Measurements from ENCODE around the gene SHC2. TPM values are rescaled to one million over a fixed set of nuclear protein-coding genes. Genes with fewer than 3 reads are reported as not detected.
"Not testable (repeated sequence)": the region's sequence is repeated elsewhere in the genome, so short reads cannot be mapped to it uniquely, and the experiment has no call there.

Gene SHC2
- total RNA-seq, 1 experiment from 2014 or later, result 6.7 TPM

- in situ Hi-C loops (cut with HindIII; ENCODE audit: low pct_unique_long_range_greater_than_20kb, low sequenced_read_pairs), result no loop called here
- no peak for DNase-seq (ENCODE audit: low read depth, low spot score)
- ATAC-seq, result peak; percentile 49
- Histone ChIP-seq H3K27ac (ENCODE audit: low read length) (no peak overlapping the region), H3K4me1 (ENCODE audit: control insufficient read depth, insufficient read depth, low read length) (peaks cover 10% of the 10 kb centered on the region), H3K9me3 (ENCODE audit: control insufficient read depth, insufficient read depth, low read depth, low read length) (no peaks in the 10 kb centered on the region), H3K4me3 (ENCODE audit: low read depth in 2 of 2, low read length in 2 of 2) (no peak overlapping the region), H3K27me3 (ENCODE audit: control insufficient read depth, insufficient read depth, low read length) (no peaks in the 10 kb centered on the region), H3K36me3 (ENCODE audit: control insufficient read depth, insufficient read depth, low read length) (no peaks in the 10 kb centered on the region)
- TF ChIP-seq TCF7L2 (IDR thresholded peaks at IDR 0.05; ENCODE audit: low read depth, low read length), result no peak
- TF ChIP-seq, protein P1, sequence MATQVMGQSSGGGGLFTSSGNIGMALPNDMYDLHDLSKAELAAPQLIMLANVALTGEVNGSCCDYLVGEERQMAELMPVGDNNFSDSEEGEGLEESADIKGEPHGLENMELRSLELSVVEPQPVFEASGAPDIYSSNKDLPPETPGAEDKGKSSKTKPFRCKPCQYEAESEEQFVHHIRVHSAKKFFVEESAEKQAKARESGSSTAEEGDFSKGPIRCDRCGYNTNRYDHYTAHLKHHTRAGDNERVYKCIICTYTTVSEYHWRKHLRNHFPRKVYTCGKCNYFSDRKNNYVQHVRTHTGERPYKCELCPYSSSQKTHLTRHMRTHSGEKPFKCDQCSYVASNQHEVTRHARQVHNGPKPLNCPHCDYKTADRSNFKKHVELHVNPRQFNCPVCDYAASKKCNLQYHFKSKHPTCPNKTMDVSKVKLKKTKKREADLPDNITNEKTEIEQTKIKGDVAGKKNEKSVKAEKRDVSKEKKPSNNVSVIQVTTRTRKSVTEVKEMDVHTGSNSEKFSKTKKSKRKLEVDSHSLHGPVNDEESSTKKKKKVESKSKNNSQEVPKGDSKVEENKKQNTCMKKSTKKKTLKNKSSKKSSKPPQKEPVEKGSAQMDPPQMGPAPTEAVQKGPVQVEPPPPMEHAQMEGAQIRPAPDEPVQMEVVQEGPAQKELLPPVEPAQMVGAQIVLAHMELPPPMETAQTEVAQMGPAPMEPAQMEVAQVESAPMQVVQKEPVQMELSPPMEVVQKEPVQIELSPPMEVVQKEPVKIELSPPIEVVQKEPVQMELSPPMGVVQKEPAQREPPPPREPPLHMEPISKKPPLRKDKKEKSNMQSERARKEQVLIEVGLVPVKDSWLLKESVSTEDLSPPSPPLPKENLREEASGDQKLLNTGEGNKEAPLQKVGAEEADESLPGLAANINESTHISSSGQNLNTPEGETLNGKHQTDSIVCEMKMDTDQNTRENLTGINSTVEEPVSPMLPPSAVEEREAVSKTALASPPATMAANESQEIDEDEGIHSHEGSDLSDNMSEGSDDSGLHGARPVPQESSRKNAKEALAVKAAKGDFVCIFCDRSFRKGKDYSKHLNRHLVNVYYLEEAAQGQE (IDR thresholded peaks at IDR 0.05; ENCODE audit: insufficient read depth in 1 of 2, low read depth in 2 of 2, low read length in 1 of 2), result no peak
- no peak for TF ChIP-seq SIN3A (IDR thresholded peaks at IDR 0.05; ENCODE audit: borderline replicate concordance, insufficient read depth, low read depth, low read length)
- no peak for TF ChIP-seq CTCF (IDR thresholded peaks at IDR 0.05)
- ChIA-PET POLR2A (no interaction called here), CTCF (interaction anchor here (0.5 kb wide), 1 partner anchor 120 kb away, joined by 4 read pairs; no protein-coding TSS in a partner anchor)
- intact Hi-C loops (cut with micrococcal nuclease; ENCODE audit: unreplicated experiment), result no loop called here
- BruUV-seq (replicated peaks), result no TSS peak
These were observed 48.2 kb downstream of the SHC2 start for GRCh38 chr19:412356-413355.

GRCh38 chr19:411723-412355 lies 49.0 kb downstream of the SHC2 start:
- CTCF ChIA-PET, result no interaction called here
- intact Hi-C loops (cut with micrococcal nuclease; ENCODE audit: unreplicated experiment), result no loop called here
- no peak overlapping the region for H3K4me3 ChIP-seq (ENCODE audit: low read depth in 2 of 2, low read length in 2 of 2)
- H3K36me3 ChIP-seq (ENCODE audit: control insufficient read depth, insufficient read depth, low read length), result no peaks in the 10 kb centered on the region
- no peak overlapping the region for H3K27ac ChIP-seq (ENCODE audit: low read length)
- POLR2A ChIA-PET, result no interaction called here
- no peaks in the 10 kb centered on the region for H3K9me3 ChIP-seq (ENCODE audit: control insufficient read depth, insufficient read depth, low read depth, low read length)
- no peaks in the 10 kb centered on the region for H3K27me3 ChIP-seq (ENCODE audit: control insufficient read depth, insufficient read depth, low read length)
- BruUV-seq (replicated peaks), result no TSS peak
- peaks cover 10% of the 10 kb centered on the region for H3K4me1 ChIP-seq (ENCODE audit: control insufficient read depth, insufficient read depth, low read length)
- DNase-seq (ENCODE audit: low read depth, low spot score) (no peak), ATAC-seq (peak; percentile 36)
- in situ Hi-C loops (cut with HindIII; ENCODE audit: low pct_unique_long_range_greater_than_20kb, low sequenced_read_pairs), result no loop called here
- no peak for TF ChIP-seq TCF7L2 (IDR thresholded peaks at IDR 0.05; ENCODE audit: low read depth, low read length)
- TF ChIP-seq POLR2AphosphoS5 (IDR thresholded peaks at IDR 0.05; ENCODE audit: low read depth, low read length), result no peak
- TF ChIP-seq CTCF (IDR thresholded peaks at IDR 0.05), result no peak
- TF ChIP-seq SIN3A (IDR thresholded peaks at IDR 0.05; ENCODE audit: borderline replicate concordance, insufficient read depth, low read depth, low read length), result no peak
- TF ChIP-seq, protein P1 (IDR thresholded peaks at IDR 0.05; ENCODE audit: insufficient read depth in 1 of 2, low read depth in 2 of 2, low read length in 1 of 2), result no peak

DNA sequence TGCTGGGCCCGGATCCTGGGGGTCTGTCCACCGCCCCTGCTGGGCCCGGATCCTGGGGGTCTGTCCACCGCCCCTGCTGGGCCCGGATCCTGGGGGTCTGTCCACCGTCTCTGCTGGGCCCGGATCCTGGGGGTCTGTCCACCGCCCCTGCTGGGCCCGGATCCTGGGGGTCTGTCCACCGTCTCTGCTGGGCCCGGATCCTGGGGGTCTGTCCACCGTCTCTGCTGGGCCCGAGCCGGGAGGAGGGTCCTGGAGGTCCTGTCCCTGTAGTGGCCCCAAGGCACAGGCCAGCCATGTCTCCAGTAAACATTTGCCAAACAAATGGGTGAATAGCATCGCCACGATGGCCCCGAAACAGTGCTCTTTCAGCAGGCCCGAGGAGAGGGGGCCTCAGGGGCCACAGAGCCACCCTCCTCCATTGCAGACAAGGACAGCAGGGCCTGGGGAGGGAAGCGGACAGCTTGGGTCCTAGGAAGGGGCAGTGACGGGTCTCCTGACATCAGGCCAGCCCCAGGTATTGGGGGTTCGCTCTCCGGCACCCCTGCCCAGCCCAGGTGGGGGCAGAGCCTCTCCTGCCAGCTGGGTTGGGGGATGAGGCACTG lies 49.6 kb downstream of the SHC2 start:
- H3K27me3 ChIP-seq (ENCODE audit: control insufficient read depth, insufficient read depth, low read length); CTCF ChIA-PET: not testable (repeated sequence)

More for the DNA sequence above, 49.6 kb downstream of the SHC2 start:
- peaks cover 14% of the 10 kb centered on the region for H3K4me1 ChIP-seq (ENCODE audit: control insufficient read depth, insufficient read depth, low read length)
- DNase-seq (ENCODE audit: low read depth, low spot score); BruUV-seq (replicated peaks); in situ Hi-C loops (cut with HindIII; ENCODE audit: low pct_unique_long_range_greater_than_20kb, low sequenced_read_pairs); POLR2A ChIA-PET; H3K4me3 ChIP-seq (ENCODE audit: low read depth in 2 of 2, low read length in 2 of 2); ATAC-seq; intact Hi-C loops (cut with micrococcal nuclease; ENCODE audit: unreplicated experiment); H3K9me3 ChIP-seq (ENCODE audit: control insufficient read depth, insufficient read depth, low read depth, low read length); H3K36me3 ChIP-seq (ENCODE audit: control insufficient read depth, insufficient read depth, low read length); H3K27ac ChIP-seq (ENCODE audit: low read length): not testable (repeated sequence)
